Tibial nerve (tissue), 4 donors: Measurements from ENCODE around the gene ARIH2. TPM values are rescaled to one million over a fixed set of nuclear protein-coding genes. Genes with fewer than 3 reads are reported as not detected.

Experiments used
- DNase-seq, 2 donors: peaks; one replicate each; pipeline ENCODE4 v3.0.0-alpha.2; 2019; ENCODE audit warnings: low spot score in 2 of 2
- H3K27ac ChIP-seq, 4 donors: fragments of 200-600 bp; sonication (generic) in 3 of 4; one replicate each; pipeline ENCODE4 v1.5.1; 2017 to 2019; ENCODE audit warnings: mild to moderate bottlenecking in 1 of 4
- H3K27me3 ChIP-seq, 2 donors: fragments of 200-600 bp; sonication (generic) in 1 of 2; one replicate each; pipeline versions ENCODE4 v1.5.1 to v1.6.0; 2017 to 2019
- H3K36me3 ChIP-seq, 3 donors: fragments of 200-600 bp; sonication (generic); one replicate each; pipeline ENCODE4 v1.5.1; 2018 to 2019
- H3K4me1 ChIP-seq, 4 donors: fragments of 200-600 bp; sonication (generic) in 3 of 4; one replicate each; pipeline ENCODE4 v1.5.1; 2017 to 2019
- H3K4me3 ChIP-seq, 4 donors: fragments of 200-600 bp; sonication (generic) in 3 of 4; one replicate each; pipeline ENCODE4 v1.5.1; 2017 to 2019; ENCODE audit warnings: mild to moderate bottlenecking in 1 of 4, moderate library complexity in 1 of 4
- H3K9me3 ChIP-seq, 4 donors: fragments of 200-600 bp; sonication (generic) in 3 of 4; one replicate each; pipeline ENCODE4 v1.5.1; 2017 to 2019
- CTCF ChIP-seq, 5 experiments: fragments of 200-600 bp in 3 of 5; fragments of 450-650 bp in 2 of 5; sonication (generic) in 3 of 5; IDR thresholded peaks; one replicate each; pipeline ENCODE4 v1.5.1; 2016 to 2019; ENCODE audit warnings: antibody characterized with exemption in 5 of 5, mild to moderate bottlenecking in 3 of 5, moderate library complexity in 2 of 5
- EP300 ChIP-seq, 2 donors: sonication (generic); formaldehyde crosslinking; IDR thresholded peaks; one replicate each; pipeline ENCODE4 v1.6.1; 2017; ENCODE audit warnings: antibody characterized with exemption in 2 of 2, mild to moderate bottlenecking in 1 of 2
- POLR2A ChIP-seq, 2 donors: fragments of 450-650 bp; IDR thresholded peaks; one replicate each; pipeline ENCODE4 v1.6.1; 2017; ENCODE audit warnings: antibody characterized with exemption in 2 of 2, mild to moderate bottlenecking in 2 of 2, moderate library complexity in 2 of 2
- WGBS, 2 donors: methylation state at CpG; one replicate each; pipeline ENCODE4 v1.1.5; 2018; 5-methylcytosine and 5-hydroxymethylcytosine counted together
- total RNA-seq, 4 donors: library from RNA; depleted of rRNA; stranded (reverse); fragments of >200 nt; gene quantifications; one replicate each; pipeline ENCODE4 v1.1.0, GENCODE V29; 2016

ARIH2 gene
- total RNA-seq, 4 donors from 2014 or later: 68.8 to 115 (median 94.4) TPM

- H3K4me3 ChIP-seq: no peak overlapping the region
- TF ChIP-seq EP300 (IDR thresholded peaks at IDR 0.05) (no peak), POLR2A (IDR thresholded peaks at IDR 0.05) (no peak), CTCF (IDR thresholded peaks at IDR 0.05) (no peak)
- no peaks in the 10 kb centered on the region for H3K27me3 ChIP-seq
- DNase-seq: no peak
- WGBS, 2 donors: 91 to 95% methylated on average over 6 of the region's 6 CpGs
- H3K9me3 ChIP-seq: no peaks in the 10 kb centered on the region
- H3K27ac ChIP-seq: no peak overlapping the region
- H3K4me1 ChIP-seq: no peaks in the 10 kb centered on the region
- H3K36me3 ChIP-seq: peaks cover 6 to 99% (median 51%) of the 10 kb centered on the region in 3 donors
Observed at GRCh38 chr3:48970586-48970985, 51.9 kb downstream of the ARIH2 start.

- no peaks in the 10 kb centered on the region for H3K9me3 ChIP-seq
- H3K4me1 ChIP-seq: no peaks in the 10 kb centered on the region
- no peaks in the 10 kb centered on the region for H3K27me3 ChIP-seq
- WGBS, 2 donors: 85 to 89% methylated on average over 10 of the region's 10 CpGs
- no peak overlapping the region for H3K4me3 ChIP-seq
- no peak for TF ChIP-seq CTCF (IDR thresholded peaks at IDR 0.05)
- TF ChIP-seq EP300 (IDR thresholded peaks at IDR 0.05): no peak
- no peak for TF ChIP-seq POLR2A (IDR thresholded peaks at IDR 0.05)
- peaks cover 4 to 99% (median 62%) of the 10 kb centered on the region in 3 donors for H3K36me3 ChIP-seq
- no peak for DNase-seq
- H3K27ac ChIP-seq: no peak overlapping the region
Observed at GRCh38 chr3:48974076-48974864, 55.6 kb downstream of the ARIH2 start.

GRCh38 chr3:48979451-48979850 is 60.8 kb downstream of the ARIH2 start:
- Histone ChIP-seq H3K9me3 (no peaks in the 10 kb centered on the region), H3K4me1 (peaks cover 0 to 8% (median 0%) of the 10 kb centered on the region in 4 donors), H3K36me3 (peaks cover 8 to 94% (median 45%) of the 10 kb centered on the region in 3 donors), H3K27ac (no peak overlapping the region), H3K27me3 (no peaks in the 10 kb centered on the region), H3K4me3 (no peak overlapping the region)
- no peak for DNase-seq
- TF ChIP-seq CTCF (IDR thresholded peaks at IDR 0.05) (no peak), EP300 (IDR thresholded peaks at IDR 0.05) (no peak), POLR2A (IDR thresholded peaks at IDR 0.05) (no peak)
- 86 to 95% methylated on average over 3 of the region's 3 CpGs for WGBS, 2 donors

- Histone ChIP-seq H3K4me3 (no peak overlapping the region), H3K9me3 (no peaks in the 10 kb centered on the region), H3K36me3 (peaks cover 6 to 94% (median 39%) of the 10 kb centered on the region in 3 donors), H3K27ac (no peak overlapping the region), H3K4me1 (peaks cover 0 to 8% (median 0%) of the 10 kb centered on the region in 4 donors), H3K27me3 (no peaks in the 10 kb centered on the region)
- TF ChIP-seq POLR2A (IDR thresholded peaks at IDR 0.05): no peak
- no peak for TF ChIP-seq CTCF (IDR thresholded peaks at IDR 0.05)
- TF ChIP-seq EP300 (IDR thresholded peaks at IDR 0.05): no peak
- no peak for DNase-seq
- WGBS, 2 donors: 89 to 98% methylated on average over 4 of the region's 4 CpGs
Observed at GRCh38 chr3:48980295-48980694, 61.7 kb downstream of the ARIH2 start.

- Histone ChIP-seq H3K27me3 (no peaks in the 10 kb centered on the region), H3K27ac (no peak overlapping the region), H3K36me3 (peaks cover 6 to 90% (median 30%) of the 10 kb centered on the region in 3 donors), H3K4me3 (no peak overlapping the region), H3K9me3 (no peaks in the 10 kb centered on the region), H3K4me1 (peaks cover 0 to 8% (median 0%) of the 10 kb centered on the region in 4 donors)
- no peak for DNase-seq
- TF ChIP-seq POLR2A (IDR thresholded peaks at IDR 0.05) (no peak), CTCF (IDR thresholded peaks at IDR 0.05) (no peak), EP300 (IDR thresholded peaks at IDR 0.05) (no peak)
Observed at GRCh38 chr3:48982016-48982415, 63.4 kb downstream of the ARIH2 start.
